Measurements from ENCODE around the gene SCUBE1. TPM values are rescaled to one million over a fixed set of nuclear protein-coding genes. Genes with fewer than 3 reads are reported as not detected.

SCUBE1 gene
- total and polyA plus RNA-seq, 2 of the 4 experiments (the other 2 are of a cell fraction), result not detected

DNA sequence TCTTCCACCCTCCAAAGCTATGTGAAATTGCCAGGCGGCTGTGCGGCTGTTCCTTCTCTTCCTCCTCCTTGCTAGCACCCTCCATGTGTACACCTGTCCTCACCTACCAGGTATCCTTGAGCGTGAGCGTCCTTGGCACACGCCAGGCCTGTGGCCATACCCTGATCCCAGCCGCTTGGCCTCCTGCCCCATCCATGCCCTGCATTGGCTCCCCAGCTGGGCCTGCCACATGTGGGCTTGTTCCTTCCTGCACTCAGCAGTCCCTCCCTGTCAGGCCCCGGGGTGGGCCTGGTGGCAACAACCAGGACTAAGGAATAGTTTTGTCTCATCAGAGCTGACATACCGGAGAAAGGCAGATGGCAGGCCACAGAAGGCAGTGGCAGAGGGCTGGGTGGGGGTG lies 40.0 kb downstream of the SCUBE1 start:
- Histone ChIP-seq H3K23ac (ENCODE audit: low read depth, low read length) (no peak overlapping the region), H3K9me1 (ENCODE audit: insufficient read depth, low read length) (no peaks in the 10 kb centered on the region), H2BK120ac (ENCODE audit: low read depth, low read length) (no peak overlapping the region), H3K4me2 (ENCODE audit: low read depth, low read length) (no peak overlapping the region), H3K27me3 (ENCODE audit: control insufficient read depth, insufficient read depth, low read length) (peaks cover 37% of the 10 kb centered on the region), H4K20me1 (ENCODE audit: insufficient read depth, low read length) (no peaks in the 10 kb centered on the region), H3K18ac (ENCODE audit: low read depth, low read length) (no peak overlapping the region), H3K9me3 (ENCODE audit: control insufficient read depth, insufficient read depth, low read length) (no peaks in the 10 kb centered on the region), H2BK15ac (ENCODE audit: low read depth, low read length) (no peak overlapping the region), H3K36me3 (ENCODE audit: control insufficient read depth, insufficient read depth, low read length) (no peaks in the 10 kb centered on the region), H4K5ac (ENCODE audit: low read depth, low read length) (no peak overlapping the region), H3K4me1 (ENCODE audit: control insufficient read depth, insufficient read depth, low read length) (peaks cover 2% of the 10 kb centered on the region; the same call in 1 of the 2 replicates), H2AFZ (replicated peaks; ENCODE audit: low read length, poor library complexity) (no peak overlapping the region), H3K9ac (ENCODE audit: low read depth, low read length) (no peak overlapping the region), H3K27ac (ENCODE audit: insufficient read depth, low read length) (no peak overlapping the region), H3K56ac (ENCODE audit: extremely low read depth, insufficient read depth, low read length) (no peak overlapping the region), H3K4ac (ENCODE audit: low read depth, low read length) (no peak overlapping the region), H2AK9ac (replicated peaks; ENCODE audit: low read depth, low read length, poor library complexity) (no peak overlapping the region), H3K79me1 (ENCODE audit: low read depth in 1 of 2, low read length in 2 of 2) (no peaks in the 10 kb centered on the region), H4K91ac (ENCODE audit: insufficient read depth, low read depth, low read length) (no peak overlapping the region), H4K8ac (ENCODE audit: low read depth in 2 of 2, low read length in 2 of 2) (no peak overlapping the region), H2AK5ac (ENCODE audit: low read depth, low read length) (no peak overlapping the region), H3K14ac (replicated peaks; ENCODE audit: low read depth, low read length) (no peak overlapping the region), H2BK20ac (ENCODE audit: low read depth, low read length) (no peak overlapping the region), H2BK5ac (ENCODE audit: low read depth, low read length, poor library complexity, severe bottlenecking) (no peak overlapping the region), H3K4me3 (ENCODE audit: insufficient read depth, low read depth, low read length) (no peak overlapping the region)
- in situ Hi-C loops (cut with MboI; ENCODE audit: low sequenced_read_pairs) (no loop called here), intact Hi-C loops (cut with micrococcal nuclease) (no loop called here), dilution Hi-C loops (cut with HindIII; ENCODE audit: low sequenced_read_pairs, unreplicated experiment) (no loop called here)
- no CpG with 5 or more reads among the region's 8 CpGs for WGBS, 2 experiments (ENCODE audit: extremely low coverage in 2 of 2, insufficient read length in 1 of 2)
- BruUV-seq (replicated peaks), result no TSS peak
- ChIA-PET CTCF (no interaction called here), POLR2A (ENCODE audit: unreplicated experiment) (no interaction called here)
- ATAC-seq (ENCODE audit: low read depth), result no peak
- no peak for DNase-seq
- TF ChIP-seq NFE2L2 (IDR thresholded peaks at IDR 0.05; ENCODE audit: low read depth, low read length) (no peak), CHD1 (IDR thresholded peaks at IDR 0.05; ENCODE audit: low read depth, low read length) (no peak), MXI1 (IDR thresholded peaks at IDR 0.05; ENCODE audit: borderline replicate concordance, low read depth, low read length) (no peak)
- TF ChIP-seq, protein P1, sequence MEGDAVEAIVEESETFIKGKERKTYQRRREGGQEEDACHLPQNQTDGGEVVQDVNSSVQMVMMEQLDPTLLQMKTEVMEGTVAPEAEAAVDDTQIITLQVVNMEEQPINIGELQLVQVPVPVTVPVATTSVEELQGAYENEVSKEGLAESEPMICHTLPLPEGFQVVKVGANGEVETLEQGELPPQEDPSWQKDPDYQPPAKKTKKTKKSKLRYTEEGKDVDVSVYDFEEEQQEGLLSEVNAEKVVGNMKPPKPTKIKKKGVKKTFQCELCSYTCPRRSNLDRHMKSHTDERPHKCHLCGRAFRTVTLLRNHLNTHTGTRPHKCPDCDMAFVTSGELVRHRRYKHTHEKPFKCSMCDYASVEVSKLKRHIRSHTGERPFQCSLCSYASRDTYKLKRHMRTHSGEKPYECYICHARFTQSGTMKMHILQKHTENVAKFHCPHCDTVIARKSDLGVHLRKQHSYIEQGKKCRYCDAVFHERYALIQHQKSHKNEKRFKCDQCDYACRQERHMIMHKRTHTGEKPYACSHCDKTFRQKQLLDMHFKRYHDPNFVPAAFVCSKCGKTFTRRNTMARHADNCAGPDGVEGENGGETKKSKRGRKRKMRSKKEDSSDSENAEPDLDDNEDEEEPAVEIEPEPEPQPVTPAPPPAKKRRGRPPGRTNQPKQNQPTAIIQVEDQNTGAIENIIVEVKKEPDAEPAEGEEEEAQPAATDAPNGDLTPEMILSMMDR (conservative IDR thresholded peaks at IDR 0.05; ENCODE audit: low read depth, low read length), result no peak

Measured in IMR-90 (cell line).